ENCODE results near the gene CC2D1A.
"Not testable (repeated sequence)": the region's sequence is repeated elsewhere in the genome, so short reads cannot be mapped to it uniquely, and the experiment has no call there.

The CC2D1A gene

GRCh38 chr19:13968383-13968935, 62.5 kb downstream of the CC2D1A start:
- no peak overlapping the region for H3K27ac ChIP-seq
- TF ChIP-seq ZFX (IDR thresholded peaks at IDR 0.05; ENCODE audit: borderline replicate concordance) (no peak), CTCF (IDR thresholded peaks at IDR 0.05) (no peak)

- no peak overlapping the region for H3K27ac ChIP-seq
- TF ChIP-seq CTCF (IDR thresholded peaks at IDR 0.05), result no peak
- no peak for TF ChIP-seq ZFX (IDR thresholded peaks at IDR 0.05; ENCODE audit: borderline replicate concordance)
Observed at GRCh38 chr19:13968999-13969398, 63.0 kb downstream of the CC2D1A start.

GRCh38 chr19:13969897-13970296, 63.9 kb downstream of the CC2D1A start:
- TF ChIP-seq CTCF (IDR thresholded peaks at IDR 0.05) (no peak), ZFX (IDR thresholded peaks at IDR 0.05; ENCODE audit: borderline replicate concordance) (no peak)

GRCh38 chr19:13971868-13972267, 65.9 kb downstream of the CC2D1A start:
- H3K27ac ChIP-seq, result not testable (repeated sequence)

More at GRCh38 chr19:13969897-13970296, 63.9 kb downstream of the CC2D1A start:
- no peak overlapping the region for H3K27ac ChIP-seq

GRCh38 chr19:13972368-13973155, 66.6 kb downstream of the CC2D1A start:
- no peak for TF ChIP-seq ZFX (IDR thresholded peaks at IDR 0.05; ENCODE audit: borderline replicate concordance)
- no peak overlapping the region for H3K27ac ChIP-seq

- H3K27ac ChIP-seq, result peak overlapping the region; percentile 79
Observed at GRCh38 chr19:13973479-13973878, 67.5 kb downstream of the CC2D1A start.

GRCh38 chr19:13974073-13974472, 68.1 kb downstream of the CC2D1A start:
- TF ChIP-seq CTCF (IDR thresholded peaks at IDR 0.05) (no peak), ZFX (IDR thresholded peaks at IDR 0.05; ENCODE audit: borderline replicate concordance) (no peak)
- peak overlapping the region; percentile 79 for H3K27ac ChIP-seq

- no peak for TF ChIP-seq ZFX (IDR thresholded peaks at IDR 0.05; ENCODE audit: borderline replicate concordance)
- TF ChIP-seq CTCF (IDR thresholded peaks at IDR 0.05), result no peak
- no peak overlapping the region for H3K27ac ChIP-seq
Observed at GRCh38 chr19:13975870-13976269, 69.9 kb downstream of the CC2D1A start.

- no peak overlapping the region for H3K27ac ChIP-seq
Observed at GRCh38 chr19:13976446-13976845, 70.4 kb downstream of the CC2D1A start.

More at GRCh38 chr19:13976446-13976845, 70.4 kb downstream of the CC2D1A start:
- TF ChIP-seq CTCF (IDR thresholded peaks at IDR 0.05) (no peak), ZFX (IDR thresholded peaks at IDR 0.05; ENCODE audit: borderline replicate concordance) (no peak)
